Activated CD4-positive, alpha-beta T cell treated with anti-CD3 and anti-CD28 coated beads for 48 hours (primary cell): ENCODE measurements around the gene ISL1.

Experiments
- DNase-seq: peaks from one replicate; pipeline ENCODE4 v3.0.0-alpha.2; 2020

The ISL1 gene

DNA sequence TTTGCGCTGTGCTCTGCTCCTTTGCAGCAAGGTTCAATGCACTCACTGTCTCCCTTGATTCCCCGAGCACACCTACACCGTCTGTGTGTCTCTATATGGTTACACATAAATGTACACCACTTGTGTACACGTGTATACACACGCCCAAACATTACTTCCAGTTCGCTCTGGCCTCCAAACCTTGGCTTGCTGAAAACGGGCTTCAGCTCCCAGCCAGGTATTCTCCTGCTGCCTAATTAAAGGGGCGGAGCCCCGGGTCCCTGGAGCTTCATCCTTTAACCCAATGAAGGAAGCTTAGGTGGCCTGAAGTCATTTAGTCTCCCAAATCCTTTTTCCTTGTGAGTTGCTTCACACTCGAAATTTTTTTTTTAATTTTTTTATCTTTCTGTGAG lies 4.6 kb downstream of the ISL1 start:
- DNase-seq: no peak

DNA sequence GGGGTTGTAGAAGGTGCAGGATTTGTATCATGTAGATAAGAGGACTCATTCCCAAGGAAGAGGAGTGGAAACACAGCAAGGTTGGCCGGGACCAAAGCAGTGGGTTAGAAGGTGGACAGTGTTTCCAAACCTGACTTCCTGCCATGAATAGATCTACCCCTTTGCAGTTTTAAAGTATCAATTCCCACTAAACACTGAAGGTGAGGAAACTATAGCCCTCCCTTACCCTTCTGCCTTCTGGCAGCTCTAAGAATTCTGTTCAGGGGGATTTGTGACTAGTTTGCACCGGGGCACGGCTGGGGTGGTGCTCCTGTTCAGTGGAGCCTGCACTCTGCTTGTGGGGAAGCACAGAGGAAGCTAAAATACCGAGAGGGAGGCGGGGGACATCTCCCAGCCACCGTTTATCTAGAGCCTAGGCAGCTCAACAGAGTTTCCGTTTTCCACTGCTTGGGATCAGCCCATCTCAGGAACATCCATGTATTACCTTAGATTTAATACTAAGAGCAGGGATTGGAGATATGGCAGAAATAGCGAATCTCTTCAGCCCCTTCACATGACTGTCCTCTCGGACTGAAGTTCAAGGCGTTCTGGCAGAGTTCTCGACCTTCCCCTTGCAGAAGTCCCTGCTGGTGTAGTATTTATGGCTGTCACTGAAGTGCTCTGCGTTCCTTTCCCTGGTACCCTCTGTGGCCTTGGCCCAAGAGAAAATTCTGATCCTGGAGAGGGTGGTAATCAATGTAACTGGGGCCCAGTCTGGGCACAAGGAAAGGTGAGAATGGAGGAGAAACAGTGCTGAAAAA lies 5.4 kb downstream of the ISL1 start:
- no peak for DNase-seq

DNA sequence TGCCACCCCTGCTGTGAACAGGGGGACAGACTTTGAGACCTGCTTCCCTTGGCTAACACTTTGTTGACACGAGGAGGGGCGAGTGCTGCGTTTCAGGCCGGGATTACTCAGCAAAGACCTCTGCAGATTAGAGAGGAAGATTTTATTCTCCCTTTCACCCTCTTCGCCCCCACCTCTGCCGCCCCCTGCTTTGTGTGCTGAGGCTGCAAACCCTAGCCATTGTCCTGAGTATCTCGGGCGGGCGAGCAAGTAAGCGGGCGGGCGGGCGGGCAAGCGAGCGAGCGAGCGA lies 6.0 kb downstream of the ISL1 start:
- no peak for DNase-seq

DNA sequence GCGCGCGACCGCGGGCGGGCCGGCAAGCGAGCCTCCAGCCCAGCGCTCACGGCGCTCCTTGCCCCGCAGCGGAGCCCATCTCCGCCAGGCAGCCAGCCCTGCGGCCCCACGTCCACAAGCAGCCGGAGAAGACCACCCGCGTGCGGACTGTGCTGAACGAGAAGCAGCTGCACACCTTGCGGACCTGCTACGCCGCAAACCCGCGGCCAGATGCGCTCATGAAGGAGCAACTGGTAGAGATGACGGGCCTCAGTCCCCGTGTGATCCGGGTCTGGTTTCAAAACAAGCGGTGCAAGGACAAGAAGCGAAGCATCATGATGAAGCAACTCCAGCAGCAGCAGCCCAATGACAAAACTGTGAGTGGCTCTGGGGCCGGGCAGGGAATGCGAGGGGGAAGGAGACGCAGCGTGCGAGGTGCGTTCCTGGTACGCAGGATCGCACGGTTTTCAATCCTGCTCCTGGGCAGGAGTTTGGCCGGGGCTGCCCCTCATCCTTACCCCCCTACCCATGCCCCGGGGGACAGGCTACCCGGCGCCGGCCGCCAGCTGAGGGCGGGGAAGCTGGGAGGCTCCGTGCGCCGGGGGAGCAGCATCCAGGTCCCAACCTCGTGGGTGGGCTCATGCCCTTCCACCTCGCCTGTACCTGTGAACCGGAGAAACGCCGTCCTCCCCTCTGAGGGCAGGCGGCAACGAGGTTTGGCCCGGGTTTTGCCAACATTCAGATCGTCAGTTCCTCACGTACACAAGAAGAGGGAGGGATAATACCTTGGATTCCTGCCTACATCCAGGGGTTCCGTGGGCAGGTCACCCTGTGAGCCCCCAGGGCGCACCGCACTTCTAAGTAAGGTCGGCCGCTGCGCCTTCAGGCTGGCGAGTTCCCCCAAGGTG lies 6.6 kb downstream of the ISL1 start:
- DNase-seq: no peak

DNA sequence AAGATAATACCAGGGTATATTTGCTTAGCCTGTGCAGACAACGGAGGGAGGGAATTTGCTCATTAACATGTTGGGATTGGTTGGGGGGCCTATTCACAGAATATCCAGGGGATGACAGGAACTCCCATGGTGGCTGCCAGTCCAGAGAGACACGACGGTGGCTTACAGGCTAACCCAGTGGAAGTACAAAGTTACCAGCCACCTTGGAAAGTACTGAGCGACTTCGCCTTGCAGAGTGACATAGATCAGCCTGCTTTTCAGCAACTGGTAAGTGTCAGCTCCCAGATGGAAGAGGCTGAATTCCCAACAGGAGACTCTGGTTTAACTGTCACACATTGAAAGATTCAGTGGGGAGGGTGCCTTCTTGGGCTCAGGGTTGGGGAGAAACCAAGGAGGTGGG lies 7.9 kb downstream of the ISL1 start:
- no peak for DNase-seq

DNA sequence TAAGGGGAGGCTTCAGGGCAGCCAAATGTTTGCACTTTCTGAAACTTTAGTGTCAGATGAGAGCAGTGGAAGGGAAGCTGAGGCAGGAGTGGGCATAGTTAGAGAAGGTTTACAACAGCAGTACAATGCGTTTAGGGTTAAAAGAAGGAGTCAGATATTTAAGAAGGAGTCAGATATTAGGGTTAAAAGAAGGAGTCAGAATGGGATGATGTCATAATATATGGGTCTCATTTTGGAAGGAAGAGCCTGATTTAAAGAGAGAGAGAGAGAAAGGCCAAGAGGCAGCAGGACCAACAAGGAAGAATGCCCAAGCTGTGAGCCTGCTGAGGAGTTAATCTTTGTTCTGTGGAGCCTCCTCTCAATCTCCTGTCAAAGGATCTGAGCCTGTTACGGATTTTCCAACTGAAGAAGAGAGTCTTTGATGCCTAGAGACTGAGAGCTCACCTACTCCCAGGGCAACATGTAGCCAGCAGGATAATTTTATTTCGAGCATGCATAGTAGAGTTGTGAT lies 9.5 kb downstream of the ISL1 start:
- DNase-seq: no peak

DNA sequence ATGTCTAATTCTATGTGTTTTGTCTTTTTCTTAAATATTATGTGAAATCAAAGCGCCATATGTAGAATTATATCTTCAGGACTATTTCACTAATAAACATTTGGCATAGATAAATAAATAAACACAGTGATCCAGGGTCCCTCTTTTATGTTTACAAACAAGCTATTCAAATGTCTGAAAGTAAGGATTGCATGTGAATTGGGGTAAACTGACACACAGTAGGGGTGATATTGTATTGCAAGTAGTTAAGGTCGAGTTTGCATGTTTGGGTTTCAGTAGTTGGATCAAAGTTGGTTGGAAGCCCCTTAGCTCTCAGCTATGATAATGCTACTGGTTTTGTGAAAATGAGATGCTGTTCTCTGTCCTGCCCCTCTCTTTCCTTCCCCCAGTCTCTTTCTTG lies 11.4 kb downstream of the ISL1 start:
- no peak for DNase-seq

DNA sequence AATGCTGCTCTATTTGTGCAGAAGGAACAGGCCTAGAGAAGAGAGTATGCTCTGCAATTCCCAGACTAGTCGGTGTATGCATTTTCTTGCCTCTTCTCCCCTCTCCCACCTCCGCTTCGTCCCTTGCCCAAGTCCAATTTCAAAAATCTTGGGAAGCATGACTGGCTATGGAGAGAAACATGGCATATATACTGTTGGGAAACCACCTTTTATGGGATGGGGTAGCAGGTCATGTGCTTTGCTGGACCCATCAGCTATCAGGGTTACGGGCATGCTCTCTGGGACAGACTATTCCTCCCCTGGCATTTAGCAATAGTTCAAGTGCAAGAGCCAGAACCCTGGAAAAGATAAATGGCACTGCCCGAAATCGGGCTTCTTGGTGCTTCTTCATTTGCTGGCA lies 12.0 kb downstream of the ISL1 start:
- DNase-seq: no peak

DNA sequence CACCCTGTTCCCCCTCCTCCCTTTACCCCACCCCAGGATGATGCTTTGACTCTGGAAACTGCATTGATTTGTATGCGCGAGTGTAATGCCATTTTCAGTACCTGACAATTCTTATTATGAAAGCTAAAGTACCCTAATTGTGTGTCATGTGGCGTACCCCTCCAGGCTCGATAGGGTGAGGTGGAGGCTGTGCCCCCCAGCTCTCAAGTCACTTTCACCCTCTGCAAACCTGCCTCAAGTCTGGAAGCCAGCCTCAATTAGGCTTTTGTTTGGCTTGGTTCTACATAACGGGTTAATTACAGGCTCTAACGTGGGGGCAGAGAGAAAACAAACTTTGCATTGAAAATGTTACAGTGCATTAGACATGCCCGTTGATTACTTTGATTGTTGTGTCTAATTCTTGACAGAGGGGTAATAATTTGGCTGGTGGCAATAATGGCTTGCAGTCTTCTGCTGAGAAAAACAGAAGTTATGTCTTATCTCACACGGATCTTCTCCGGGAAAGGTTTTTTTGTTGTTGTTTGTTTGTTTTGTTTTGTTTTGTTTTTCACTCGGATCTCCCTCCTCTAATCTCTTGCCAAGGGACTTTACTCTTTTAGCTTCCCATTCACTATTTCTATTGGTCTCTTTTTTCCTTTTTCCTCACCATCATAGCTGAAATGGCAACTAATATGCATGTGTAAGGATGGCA lies 12.6 kb downstream of the ISL1 start:
- DNase-seq: no peak

DNA sequence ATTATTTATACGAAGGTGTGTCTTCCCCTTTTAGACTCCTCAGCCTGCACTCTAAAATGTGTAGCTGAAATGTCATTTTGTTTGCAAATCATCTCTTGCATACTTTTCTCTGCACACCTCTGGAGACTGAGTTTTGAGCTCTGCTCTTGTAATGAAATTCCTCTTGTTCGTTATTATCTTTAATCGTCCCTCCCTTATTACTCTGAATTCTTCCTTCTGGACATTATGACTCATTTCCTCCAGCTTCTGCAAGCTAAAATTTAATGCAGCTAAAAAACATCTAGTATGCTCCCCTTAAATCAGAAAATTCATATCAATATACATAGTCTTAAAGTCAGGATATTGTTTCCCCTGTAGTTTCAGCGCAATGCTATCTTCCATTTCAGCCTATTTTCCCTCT lies 13.5 kb downstream of the ISL1 start:
- no peak for DNase-seq

DNA sequence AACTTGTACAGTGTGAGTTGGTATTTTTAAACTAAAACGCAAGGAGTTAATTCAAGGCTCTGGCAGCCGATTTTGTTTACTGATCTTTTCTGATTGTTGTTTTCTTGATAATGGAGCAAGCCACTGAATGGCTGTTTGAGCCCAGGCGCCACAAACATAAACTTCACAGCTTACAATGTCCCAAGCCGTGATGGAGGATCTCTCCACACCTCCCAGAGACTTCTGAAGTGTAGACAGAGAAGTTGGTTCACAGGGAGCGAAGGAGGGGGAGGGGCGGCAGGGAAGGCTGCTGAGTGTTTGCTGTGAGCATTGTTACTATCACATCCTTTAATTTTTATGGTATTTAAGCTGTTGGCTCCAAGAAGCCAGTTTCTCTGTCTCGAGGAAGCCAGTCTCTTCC lies 14.7 kb downstream of the ISL1 start:
- no peak for DNase-seq

DNA sequence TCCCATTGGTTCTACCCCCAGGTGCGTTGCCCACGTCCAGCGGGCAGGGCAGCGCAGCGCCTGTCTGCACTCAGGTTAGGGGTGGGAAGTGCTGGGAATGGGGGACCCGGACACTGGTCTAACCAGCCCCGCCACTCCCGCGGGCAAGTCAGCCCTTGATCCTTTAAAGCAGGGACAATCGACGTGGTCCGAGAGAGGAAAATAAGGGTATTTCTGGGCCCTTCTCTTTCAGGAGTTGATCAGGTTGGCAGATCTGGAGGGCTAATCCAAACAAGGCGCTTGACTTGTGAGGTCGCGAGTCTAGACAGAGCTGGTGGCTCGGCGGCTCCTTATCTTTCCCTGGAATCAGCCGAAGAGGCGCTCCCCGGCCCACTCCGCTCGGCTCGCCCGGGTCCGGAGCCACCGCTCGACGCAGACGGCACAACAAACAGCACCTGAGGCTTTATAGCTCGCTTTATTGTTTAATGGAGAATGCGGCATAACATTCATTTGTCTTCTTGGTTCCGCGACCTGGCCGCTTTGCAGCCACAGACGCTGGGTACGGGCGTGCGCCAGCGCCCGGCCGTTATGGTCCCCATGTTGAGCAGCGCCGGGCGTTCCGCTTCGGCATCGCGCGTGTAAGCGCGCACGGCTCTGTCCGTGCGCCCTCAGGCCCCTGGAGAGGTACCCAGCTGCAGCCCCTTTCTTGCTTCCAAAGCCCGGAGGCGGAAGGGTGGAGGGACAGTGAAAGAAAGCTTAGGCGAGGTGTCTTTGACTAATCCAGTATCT lies 15.8 kb downstream of the ISL1 start:
- no peak for DNase-seq

DNA sequence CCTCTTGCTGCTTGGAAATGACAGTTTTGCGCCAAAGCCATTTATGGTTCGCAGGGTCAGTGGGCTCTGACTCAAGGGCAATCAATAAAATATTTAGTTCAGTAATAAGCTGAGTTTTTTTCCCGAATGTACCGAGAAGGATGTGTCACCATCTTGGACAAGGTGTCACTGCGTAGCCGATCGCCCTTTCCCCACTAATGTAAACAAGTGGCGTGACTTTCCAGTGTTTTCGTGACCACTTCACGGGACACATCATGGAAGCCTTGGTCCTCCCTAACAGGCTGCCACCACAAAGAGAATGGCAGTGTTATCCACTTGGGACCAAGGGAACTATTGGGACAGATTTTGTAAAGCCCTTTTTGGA lies 16.4 kb downstream of the ISL1 start:
- DNase-seq: no peak

DNA sequence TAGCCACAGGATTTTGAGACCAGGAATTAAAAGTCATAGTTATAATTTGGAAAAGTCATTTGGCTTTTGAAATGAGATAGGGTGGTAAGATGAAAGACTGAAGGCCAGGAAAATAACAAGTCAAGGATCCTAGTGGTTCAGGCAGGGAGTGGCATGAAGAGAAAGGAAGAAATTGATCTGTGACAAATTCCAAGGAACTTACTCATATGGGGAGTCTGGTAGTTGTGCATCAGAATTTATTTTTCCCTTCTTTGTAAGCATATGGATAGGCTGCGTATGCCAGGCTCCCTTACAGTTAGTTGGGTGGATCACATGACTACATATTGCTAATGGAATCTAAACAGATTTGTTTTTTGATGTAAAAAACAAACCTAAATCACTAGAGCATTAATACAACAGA lies 21.0 kb downstream of the ISL1 start:
- no peak for DNase-seq

DNA sequence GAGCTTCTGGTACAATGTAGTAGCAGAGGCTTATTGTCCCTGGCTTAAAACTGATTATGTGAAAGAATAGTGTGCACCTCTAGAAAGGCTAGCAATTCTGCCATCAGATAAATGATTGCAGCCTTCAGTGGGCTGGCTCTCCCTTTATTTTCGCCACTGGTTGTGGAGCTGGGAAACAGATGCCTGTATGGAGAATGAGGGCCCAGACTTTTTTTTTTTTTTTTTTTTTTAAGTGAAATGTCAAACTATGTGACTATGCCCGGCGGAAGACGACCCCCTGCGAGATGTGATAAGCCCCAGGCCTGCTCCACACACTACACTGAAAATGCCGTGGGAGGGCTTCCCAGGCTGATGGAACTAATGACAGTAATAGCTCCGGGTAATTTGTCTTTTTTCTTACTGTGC lies 28.7 kb downstream of the ISL1 start:
- DNase-seq: no peak

DNA sequence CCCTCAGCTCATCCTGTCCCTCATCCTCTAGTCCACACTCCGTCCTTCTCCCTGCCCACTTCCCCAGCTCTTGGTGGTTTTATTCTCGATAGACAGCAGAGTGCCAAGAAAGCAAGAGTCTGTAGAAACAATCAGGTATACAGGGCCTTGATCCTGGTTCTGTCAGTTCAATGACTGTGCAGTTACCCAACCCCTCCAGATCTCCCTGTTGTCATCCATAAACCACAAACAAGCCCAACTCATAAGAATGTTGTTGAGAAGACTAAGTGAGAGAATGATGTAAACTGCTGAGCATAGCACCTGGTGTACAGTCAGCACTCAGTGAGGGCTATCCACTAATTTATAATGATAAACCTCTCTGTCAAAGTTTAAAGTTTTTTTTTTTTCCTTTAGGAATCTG lies 31.3 kb downstream of the ISL1 start:
- DNase-seq: no peak

DNA sequence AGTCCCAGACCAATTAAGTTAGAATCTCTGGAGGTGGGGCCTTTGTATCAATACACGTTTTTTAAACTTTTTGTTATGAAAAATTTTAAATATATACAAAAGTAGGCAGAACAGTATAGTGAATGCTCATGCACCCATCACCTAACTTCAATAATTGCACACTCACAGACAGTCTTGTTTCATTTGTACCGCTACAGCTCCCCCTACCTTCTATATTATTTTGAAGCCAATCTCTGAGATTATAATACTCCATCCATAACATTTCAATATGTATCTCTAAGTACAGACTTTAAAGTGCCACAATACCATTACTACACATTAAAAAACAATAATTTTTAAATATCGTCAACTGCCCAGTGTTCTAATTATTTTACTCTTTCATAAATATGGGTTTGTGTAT lies 32.9 kb downstream of the ISL1 start:
- no peak for DNase-seq

DNA sequence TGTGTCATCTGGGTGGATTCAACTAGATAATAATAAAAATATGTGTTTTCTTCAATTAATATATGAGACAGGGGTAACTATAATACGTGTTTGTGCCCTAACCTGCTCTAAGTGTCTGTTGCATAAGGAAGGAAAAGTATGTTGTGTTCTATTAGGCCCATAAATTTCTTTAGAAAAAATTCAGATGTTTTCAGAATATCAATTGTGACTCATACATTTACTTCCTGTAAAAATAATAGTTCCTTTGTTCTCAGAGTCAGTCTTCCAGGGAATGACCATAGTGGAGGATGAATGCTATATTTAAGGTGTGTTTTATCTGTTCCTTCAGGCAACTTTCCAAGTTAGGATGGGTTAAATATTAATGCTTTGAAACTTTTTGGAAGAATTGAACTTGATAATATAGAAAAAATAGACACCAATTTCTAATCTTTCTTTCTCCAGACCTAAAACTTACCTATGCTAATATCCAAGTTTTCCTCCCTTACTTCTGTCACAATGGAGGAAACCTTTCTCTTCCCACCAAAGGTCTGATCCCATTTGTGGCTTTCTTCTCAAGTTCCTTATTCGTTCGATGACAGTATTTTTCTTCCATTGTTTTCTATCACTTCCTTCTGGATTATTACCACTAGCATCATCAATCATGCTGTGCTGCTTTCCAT lies 49.9 kb downstream of the ISL1 start:
- no peak for DNase-seq

DNA sequence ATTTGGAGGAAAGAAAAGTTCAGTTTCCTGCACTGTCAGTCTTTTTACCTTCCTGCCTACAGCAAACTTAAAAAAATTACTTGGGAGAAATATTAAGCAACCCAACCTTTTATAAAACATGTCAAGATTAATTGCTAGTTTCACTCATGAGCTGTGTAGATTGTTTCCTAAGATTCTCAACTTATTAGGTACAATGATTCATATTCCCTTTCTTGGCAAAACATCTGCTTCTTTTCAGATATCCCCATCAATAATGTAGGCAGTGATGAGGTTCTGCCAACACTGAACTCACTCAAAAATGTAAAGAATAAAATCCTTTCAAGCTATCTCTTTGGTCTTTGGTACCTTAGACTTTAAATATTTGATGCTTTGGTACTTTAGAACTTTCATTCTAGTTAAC lies 56.0 kb downstream of the ISL1 start:
- DNase-seq: no peak
